K562 (cell line): ENCODE measurements around the gene CRK. TPM values are rescaled to one million over a fixed set of nuclear protein-coding genes. Genes with fewer than 3 reads are reported as not detected.

Experiments used
- ATAC-seq: fragments of 200-7000 bp; cut with Tn5 transposase; 3 replicates; pipeline ENCODE4 v1.9.1; 2020; ENCODE audit warnings: moderate library complexity
- BruUV-seq: library from RNA; stranded (reverse); fragments of 400-500 nt; replicated peaks from 2 replicates; lab custom pipeline; 2021; lab: Mats Ljungman, UMichigan
- CTCF ChIA-PET: fragments of 300-600 bp; formaldehyde crosslinking; extraction: SDS; loops from one replicate; lab custom pipeline; 2021; ENCODE audit warnings: low intra/inter-chr PET ratio; lab: Yijun Ruan, JAX
- POLR2A ChIA-PET: fragments of 300-600, 350-650 bp; sonication (Branson Sonifier 250); formaldehyde crosslinking; extraction: SDS; loops from one replicate; lab custom pipeline; 2021; ENCODE audit warnings: antibody characterized with exemption, inconsistent platforms; lab: Yijun Ruan, JAX
- DNase-seq, 4 experiments: peaks; one replicate each; pipeline versions ENCODE4 v3.0.0 to v3.0.0-alpha.2; 2011 to 2018; ENCODE audit warnings: low spot score in 3 of 4, mixed read lengths in 3 of 4; ENCODE audit errors: extremely low read depth in 1 of 4
- FAIRE-seq: peaks from 2 replicates; lab custom pipeline; 2011; peaks lifted over from hg19 to GRCh38; lab: Jason Lieb, UNC
- H2AFZ ChIP-seq: 2 replicates; pipeline ENCODE4 v1.6.0; 2011; ENCODE audit warnings: low read depth, low read length, control low read depth, inconsistent platforms
- H3K27ac ChIP-seq: fragments of 200-600 bp; 3 replicates; pipeline ENCODE4 v1.8.0; 2011; ENCODE audit warnings: low read depth, mild to moderate bottlenecking, control low read depth, inconsistent platforms, low read length, moderate library complexity, mixed read lengths; ENCODE audit errors: extremely low read depth
- H3K27me3 ChIP-seq, 2 experiments: fragments of 300-600 bp in 1 of 2; 2 replicates in 1 of 2; 3 replicates in 1 of 2; pipeline versions ENCODE4 v1.6.0 to v1.8.0; 2011; ENCODE audit warnings: inconsistent platforms in 2 of 2, low read length in 2 of 2, mild to moderate bottlenecking in 1 of 2, mixed read lengths in 1 of 2, moderate library complexity in 1 of 2; ENCODE audit not compliant: control insufficient read depth in 2 of 2, insufficient read depth in 2 of 2
- H3K36me3 ChIP-seq: fragments of 300-600 bp; 3 replicates; pipeline ENCODE4 v1.8.0; 2011; ENCODE audit warnings: mild to moderate bottlenecking, low read length, inconsistent platforms; ENCODE audit not compliant: control insufficient read depth, insufficient read depth
- H3K4me1 ChIP-seq, 2 experiments: fragments of 200-600 bp in 1 of 2; replicated peaks in 1 of 2; 2 replicates in 1 of 2; 3 replicates in 1 of 2; pipeline versions ENCODE4 v1.5.1 to v1.8.0; 2011; ENCODE audit warnings: inconsistent platforms in 2 of 2, low read length in 2 of 2, mild to moderate bottlenecking in 1 of 2, mixed read lengths in 1 of 2, moderate library complexity in 1 of 2; ENCODE audit not compliant: control insufficient read depth in 2 of 2, insufficient read depth in 2 of 2
- H3K4me2 ChIP-seq: 2 replicates; pipeline ENCODE4 v1.6.1; 2011; ENCODE audit warnings: low read length, control low read depth, inconsistent platforms, mixed read lengths; ENCODE audit not compliant: insufficient read depth
- H3K4me3 ChIP-seq: fragments of 200-600 bp; sonication (generic), shearing (Covaris generic); 2 replicates; pipeline ENCODE4 v1.5.1; 2016; ENCODE audit warnings: control low read depth, inconsistent platforms
- H3K79me2 ChIP-seq: fragments of 200-600 bp; 3 replicates; pipeline ENCODE4 v1.8.0; 2011; ENCODE audit warnings: low read length, inconsistent platforms; ENCODE audit not compliant: control insufficient read depth, insufficient read depth
- H3K9ac ChIP-seq, 2 experiments: 2 replicates each; pipeline versions ENCODE4 v1.6.0 to v1.6.1; 2011; ENCODE audit warnings: low read depth in 2 of 2, low read length in 2 of 2, control low read depth in 1 of 2, inconsistent platforms in 1 of 2, mild to moderate bottlenecking in 1 of 2, mixed read lengths in 1 of 2; ENCODE audit not compliant: insufficient read depth in 1 of 2
- H3K9me1 ChIP-seq: one replicate; pipeline ENCODE4 v1.6.0; 2011; ENCODE audit warnings: inconsistent platforms, mild to moderate bottlenecking, low read length, moderate library complexity; ENCODE audit not compliant: control insufficient read depth, insufficient read depth
- H3K9me3 ChIP-seq: replicated peaks from 2 replicates; pipeline ENCODE4 v1.5.1; 2011; ENCODE audit warnings: low read depth, low read length, inconsistent platforms; ENCODE audit not compliant: control insufficient read depth, insufficient read depth
- H4K20me1 ChIP-seq: replicated peaks from 2 replicates; pipeline ENCODE4 v1.6.1; 2011; ENCODE audit warnings: low read length, inconsistent platforms, mixed read lengths; ENCODE audit not compliant: control insufficient read depth, insufficient read depth
- ARID4B ChIP-seq: sonication (generic); formaldehyde crosslinking; IDR thresholded peaks from 2 replicates; pipeline ENCODE4 v1.8.0; 2022; ENCODE audit warnings: mild to moderate bottlenecking, missing genetic modification reagents
- MYC ChIP-seq, 2 experiments: fragments of 250-450 bp in 1 of 2; sonication (Bioruptor Pico) in 1 of 2; IDR thresholded peaks; 2 replicates each; pipeline versions ENCODE4 v1.5.1 to v1.6.1; 2012 to 2021; ENCODE audit warnings: low read depth in 2 of 2, borderline replicate concordance in 1 of 2, improper control_type of control experiment in 1 of 2, low read length in 1 of 2, mild to moderate bottlenecking in 1 of 2, moderate library complexity in 1 of 2
- WGBS: fragments of 100-300 bp; shearing (Covaris generic); methylation state at CpG from one replicate; pipeline ENCODE4 v1.1.6; 2016; ENCODE audit warnings: low coverage, mixed read lengths; ENCODE audit not compliant: insufficient coverage; ENCODE audit errors: missing lambda C conversion rate; 5-methylcytosine and 5-hydroxymethylcytosine counted together
- in situ Hi-C: fragments of 300-500 bp; cut with MboI; formaldehyde crosslinking; loops from 4 replicates; pipeline ENCODE4 v1.15.0; 2018; ENCODE audit warnings: inconsistent platforms, mixed read lengths
- intact Hi-C: fragments of 100-400 bp; cut with micrococcal nuclease; formaldehyde crosslinking; loops from 2 replicates; pipeline ENCODE4 v1.14.2; 2022
- polyA plus RNA-seq, 8 experiments: library from polyadenylated mRNA; depleted of rRNA in 4 of 8; stranded (reverse) in 5 of 8; unstranded in 3 of 8; fragments of >200 nt; fragmentation: Nextera tagmentation in 2 of 8; fragmentation: Illumina TruSeq in 1 of 8; extraction: Ambion mirVana in 2 of 8; extraction: Trizol in 1 of 8; gene quantifications; 2 replicates each; pipeline versions ENCODE4 v1.2.1 to v1.2.3, GENCODE V29; 2011 to 2014; ENCODE audit warnings: inconsistent platforms in 1 of 8, missing spikeins in 1 of 8
- total RNA-seq, 7 experiments: library from RNA; depleted of rRNA in 6 of 7; stranded (reverse); fragments of >200 nt in 6 of 7; fragmentation: Illumina TruSeq in 2 of 7; extraction: Trizol in 2 of 7; gene quantifications; 2 replicates each; pipeline versions ENCODE4 v1.2.1 to v1.2.3, GENCODE V29; 2011 to 2021; ENCODE audit warnings: low replicate concordance in 1 of 7

CRK gene
- total and polyA plus RNA-seq, 9 of the 15 experiments (the other 6 are each of a cell fraction or from before 2014, with no cell fraction given) = 13.1 to 40.2 (median 26.1) TPM

GRCh38 chr17:1462164-1463112 is 6.4 kb upstream of the CRK start:
- BruUV-seq = no TSS peak
- TF ChIP-seq MYC (IDR thresholded peaks at IDR 0.05; ENCODE audit: low read depth, low read length) = 0 out of 2 replicates have a peak, but pooled peaks have one; percentile 0
- TF ChIP-seq MYC (CRISPR knock-in tag; IDR thresholded peaks at IDR 0.05; ENCODE audit: borderline replicate concordance, low read depth) = no peak
- no peak for TF ChIP-seq ARID4B

More at GRCh38 chr17:1462164-1463112, 6.4 kb upstream of the CRK start:
- Histone ChIP-seq H3K4me2 (no peak overlapping the region; the same call in 1 of the 2 replicates), H3K4me3 (no peak overlapping the region), H3K79me2 (no peaks in the 10 kb centered on the region), H3K9me1 (no peaks in the 10 kb centered on the region), H3K9me3 (no peaks in the 10 kb centered on the region), H3K27me3 (no peaks in the 10 kb centered on the region), H4K20me1 (no peaks in the 10 kb centered on the region), H2AFZ (no peak overlapping the region), H3K9ac (peak overlapping the region in 1 of 2 experiments; percentile 31; a peak in 1 of 4 replicates), H3K27ac (no peak overlapping the region), H3K4me1 (peaks cover 10 to 18% of the 10 kb centered on the region in 2 experiments; a peak in 3 of 5 replicates), H3K36me3 (peaks cover 4% of the 10 kb centered on the region; the same call in 1 of the 3 replicates)
- DNase-seq (peak in 1 of 4 experiments; percentile 22), FAIRE-seq (peak; percentile 6), ATAC-seq (peak; percentile 49; the same call in 2 of the 3 replicates)
- in situ Hi-C loops (no loop called here), intact Hi-C loops (no loop called here)
- ChIA-PET POLR2A (interaction anchor here (0.6 to 1.5 kb wide), 11 partner anchors 9 to 346 kb away, joined by 3 to 6 read pairs (median 3); partner anchors contain the start of gene MYO1C), CTCF (interaction anchor here (0.7 kb wide), 1 partner anchor 42 kb away, joined by 3 read pairs; no protein-coding TSS in a partner anchor)
- 49% methylated on average over 29 of the region's 33 CpGs for WGBS
